PC-3 (cell line): ENCODE data around the gene CLEC1A. TPM values are rescaled to one million over a fixed set of nuclear protein-coding genes. Genes with fewer than 3 reads are reported as not detected.

Experiments used
- ATAC-seq: fragments of 200-7000 bp; cut with Tn5 transposase; 2 replicates; pipeline ENCODE4 v1.9.1; 2020; ENCODE audit warnings: mild to moderate bottlenecking, moderate library complexity
- BruUV-seq: library from RNA; stranded (reverse); fragments of 400-500 nt; replicated peaks from 2 replicates; lab custom pipeline; 2021; lab: Mats Ljungman, UMichigan
- CTCF ChIA-PET: fragments of 300-600 bp; sonication (Branson Sonifier 250); formaldehyde crosslinking; loops from one replicate; lab custom pipeline; 2022; ENCODE audit warnings: antibody characterized with exemption; lab: Charles Lee
- POLR2A ChIA-PET: fragments of 300-600 bp; sonication (Branson Sonifier 250); formaldehyde crosslinking; loops from one replicate; lab custom pipeline; 2022; ENCODE audit warnings: antibody characterized with exemption; ENCODE audit not compliant: unreplicated experiment; lab: Charles Lee
- DNase-seq: peaks from one replicate; pipeline ENCODE4 v3.0.0-alpha.2; 2015
- H2AFZ ChIP-seq: fragments of 300-600 bp; sonication (generic); 2 replicates; pipeline ENCODE4 v1.6.0; 2016; ENCODE audit warnings: antibody characterized with exemption, low read length
- H3F3A ChIP-seq: fragments of 300-600 bp; sonication (generic); one replicate; pipeline ENCODE4 v1.6.0; 2017; ENCODE audit warnings: antibody characterized with exemption, low read length, control low read depth, mild to moderate bottlenecking; ENCODE audit not compliant: unreplicated experiment
- H3K27ac ChIP-seq: fragments of 300-600 bp; sonication (generic); 2 replicates; pipeline ENCODE4 v1.5.1; 2016; ENCODE audit warnings: mild to moderate bottlenecking, low read length
- H3K27me3 ChIP-seq: fragments of 300-600 bp; sonication (generic); 2 replicates; pipeline ENCODE4 v1.6.1; 2016; ENCODE audit warnings: low read length, mixed read lengths
- H3K36me3 ChIP-seq: fragments of 300-600 bp; sonication (generic); 2 replicates; pipeline ENCODE4 v1.6.1; 2016; ENCODE audit warnings: low read depth, mixed run types, low read length, mixed read lengths
- H3K4me1 ChIP-seq: fragments of 300-600 bp; sonication (generic); 2 replicates; pipeline ENCODE4 v1.5.1; 2016; ENCODE audit warnings: low read length; ENCODE audit not compliant: insufficient read depth
- H3K4me2 ChIP-seq: fragments of 300-600 bp; sonication (generic); 2 replicates; pipeline ENCODE4 v1.6.0; 2016; ENCODE audit warnings: low read length
- H3K4me3 ChIP-seq: fragments of 300-600 bp; sonication (generic); 2 replicates; pipeline ENCODE4 v1.5.1; 2016; ENCODE audit warnings: mild to moderate bottlenecking, low read length, mixed read lengths
- H3K79me2 ChIP-seq: fragments of 300-600 bp; sonication (generic); 2 replicates; pipeline ENCODE4 v1.6.1; 2017; ENCODE audit warnings: low read length, mixed read lengths
- H3K9ac ChIP-seq: fragments of 300-600 bp; sonication (generic); 2 replicates; pipeline ENCODE4 v1.6.0; 2016; ENCODE audit warnings: mild to moderate bottlenecking, low read length
- H3K9me2 ChIP-seq: fragments of 300-600 bp; sonication (generic); replicated peaks from 2 replicates; pipeline ENCODE4 v1.6.1; 2016; ENCODE audit warnings: mixed run types, low read length, mixed read lengths
- H3K9me3 ChIP-seq: fragments of 300-600 bp; sonication (generic); 2 replicates; pipeline ENCODE4 v1.6.1; 2016; ENCODE audit warnings: low read length, mixed read lengths
- H4K20me1 ChIP-seq: fragments of 300-600 bp; sonication (generic); 2 replicates; pipeline ENCODE4 v1.6.1; 2016; ENCODE audit warnings: low read length, mixed read lengths
- EZH2 ChIP-seq: fragments of 300-600 bp; sonication (generic); IDR thresholded peaks from one replicate; pipeline ENCODE4 v1.6.1; 2017; ENCODE audit warnings: antibody characterized with exemption, mild to moderate bottlenecking, low read length; ENCODE audit not compliant: unreplicated experiment
- EZH2phosphoT487 ChIP-seq: fragments of 300-600 bp; sonication (generic); IDR thresholded peaks from 2 replicates; pipeline ENCODE4 v1.6.1; 2018; ENCODE audit warnings: mild to moderate bottlenecking, antibody characterized with exemption, low read length, borderline replicate concordance
- intact Hi-C: fragments of 100-400 bp; cut with micrococcal nuclease; formaldehyde crosslinking; loops from 2 replicates; pipeline ENCODE4 v1.9.0; 2023
- total RNA-seq: library from RNA; depleted of rRNA; stranded (reverse); fragments of >200 nt; gene quantifications from 2 replicates; pipeline ENCODE4 v1.2.3, GENCODE V29; 2014
- TF ChIP-seq, protein P1 (sequence below): fragments of 300-600 bp; sonication (generic); conservative IDR thresholded peaks from 2 replicates; pipeline ENCODE4 v1.5.1; 2017; ENCODE audit warnings: antibody characterized with exemption, low read depth, mild to moderate bottlenecking, low read length

Gene CLEC1A
- total RNA-seq, 1 experiment from 2014 or later, result not detected

DNA sequence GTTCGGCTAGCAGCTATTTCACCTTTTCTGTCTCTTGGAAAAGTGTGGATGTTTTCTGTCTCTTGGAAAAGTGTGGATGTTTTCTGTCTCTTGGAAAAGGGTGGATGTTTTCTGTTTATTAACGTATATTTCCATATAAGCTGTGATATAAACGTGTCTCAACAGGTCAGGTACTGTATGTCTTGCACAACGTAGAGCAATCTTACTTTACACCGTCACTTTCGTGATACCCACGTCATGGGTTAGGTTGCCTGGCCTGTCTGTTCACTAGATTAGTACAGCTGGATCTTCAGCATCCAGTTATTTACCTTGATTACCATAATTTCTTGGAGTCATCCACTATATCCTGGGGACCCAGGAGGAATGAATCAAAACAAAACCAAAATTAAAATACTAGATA lies 17.1 kb upstream of the CLEC1A start:
- no peaks in the 10 kb centered on the region for H3F3A ChIP-seq
- no peaks in the 10 kb centered on the region for H4K20me1 ChIP-seq
- no peaks in the 10 kb centered on the region for H3K27me3 ChIP-seq
- no peaks in the 10 kb centered on the region for H3K79me2 ChIP-seq
- POLR2A ChIA-PET, result no interaction called here
- ATAC-seq, result no peak
- H3K9ac ChIP-seq, result no peak overlapping the region
- H3K36me3 ChIP-seq, result no peaks in the 10 kb centered on the region
- CTCF ChIA-PET, result no interaction called here
- no peaks in the 10 kb centered on the region for H3K9me2 ChIP-seq
- no peak overlapping the region for H2AFZ ChIP-seq
- TF ChIP-seq EZH2phosphoT487 (no peak), EZH2 (no peak)
- TF ChIP-seq, protein P1, sequence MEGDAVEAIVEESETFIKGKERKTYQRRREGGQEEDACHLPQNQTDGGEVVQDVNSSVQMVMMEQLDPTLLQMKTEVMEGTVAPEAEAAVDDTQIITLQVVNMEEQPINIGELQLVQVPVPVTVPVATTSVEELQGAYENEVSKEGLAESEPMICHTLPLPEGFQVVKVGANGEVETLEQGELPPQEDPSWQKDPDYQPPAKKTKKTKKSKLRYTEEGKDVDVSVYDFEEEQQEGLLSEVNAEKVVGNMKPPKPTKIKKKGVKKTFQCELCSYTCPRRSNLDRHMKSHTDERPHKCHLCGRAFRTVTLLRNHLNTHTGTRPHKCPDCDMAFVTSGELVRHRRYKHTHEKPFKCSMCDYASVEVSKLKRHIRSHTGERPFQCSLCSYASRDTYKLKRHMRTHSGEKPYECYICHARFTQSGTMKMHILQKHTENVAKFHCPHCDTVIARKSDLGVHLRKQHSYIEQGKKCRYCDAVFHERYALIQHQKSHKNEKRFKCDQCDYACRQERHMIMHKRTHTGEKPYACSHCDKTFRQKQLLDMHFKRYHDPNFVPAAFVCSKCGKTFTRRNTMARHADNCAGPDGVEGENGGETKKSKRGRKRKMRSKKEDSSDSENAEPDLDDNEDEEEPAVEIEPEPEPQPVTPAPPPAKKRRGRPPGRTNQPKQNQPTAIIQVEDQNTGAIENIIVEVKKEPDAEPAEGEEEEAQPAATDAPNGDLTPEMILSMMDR, result no peak
- intact Hi-C loops, result no loop called here
- no peak overlapping the region for H3K4me2 ChIP-seq
- no TSS peak for BruUV-seq
- no peak for DNase-seq
- peaks cover 20% of the 10 kb centered on the region for H3K4me1 ChIP-seq
- no peaks in the 10 kb centered on the region for H3K9me3 ChIP-seq
- H3K4me3 ChIP-seq, result no peak overlapping the region
- no peak overlapping the region for H3K27ac ChIP-seq

DNA sequence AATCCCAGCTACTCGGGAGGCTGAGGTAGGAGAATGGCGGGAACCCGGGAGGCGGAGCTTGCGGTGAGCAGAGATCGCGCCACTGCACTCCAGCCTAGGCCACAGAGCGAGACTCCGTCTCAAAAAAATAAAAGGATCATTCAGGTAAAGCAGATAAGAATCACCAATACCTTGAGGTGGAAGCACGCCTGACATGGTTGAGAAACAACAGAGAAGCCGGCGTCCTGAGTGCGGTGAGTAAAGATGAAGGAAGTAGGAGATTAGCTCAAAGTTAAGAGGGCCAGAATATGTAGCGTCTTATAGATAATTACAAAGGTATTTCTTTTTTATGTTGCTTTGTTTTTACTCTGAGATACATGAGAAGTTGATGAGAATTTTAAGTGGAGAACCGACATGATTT lies 16.5 kb upstream of the CLEC1A start:
- Histone ChIP-seq H3K9me2 (no peaks in the 10 kb centered on the region), H3K79me2 (no peaks in the 10 kb centered on the region), H3K27ac (no peak overlapping the region), H3F3A (no peaks in the 10 kb centered on the region), H3K9ac (no peak overlapping the region), H3K9me3 (no peaks in the 10 kb centered on the region), H3K4me3 (no peak overlapping the region), H3K4me1 (peaks cover 20% of the 10 kb centered on the region), H4K20me1 (no peaks in the 10 kb centered on the region), H3K27me3 (no peaks in the 10 kb centered on the region), H3K36me3 (no peaks in the 10 kb centered on the region), H2AFZ (no peak overlapping the region), H3K4me2 (no peak overlapping the region)
- CTCF ChIA-PET, result no interaction called here
- POLR2A ChIA-PET, result no interaction called here
- intact Hi-C loops, result no loop called here
- BruUV-seq, result no TSS peak
- no peak for TF ChIP-seq EZH2
- TF ChIP-seq EZH2phosphoT487, result no peak
- TF ChIP-seq, protein P1, result no peak
- ATAC-seq, result no peak
- no peak for DNase-seq

DNA sequence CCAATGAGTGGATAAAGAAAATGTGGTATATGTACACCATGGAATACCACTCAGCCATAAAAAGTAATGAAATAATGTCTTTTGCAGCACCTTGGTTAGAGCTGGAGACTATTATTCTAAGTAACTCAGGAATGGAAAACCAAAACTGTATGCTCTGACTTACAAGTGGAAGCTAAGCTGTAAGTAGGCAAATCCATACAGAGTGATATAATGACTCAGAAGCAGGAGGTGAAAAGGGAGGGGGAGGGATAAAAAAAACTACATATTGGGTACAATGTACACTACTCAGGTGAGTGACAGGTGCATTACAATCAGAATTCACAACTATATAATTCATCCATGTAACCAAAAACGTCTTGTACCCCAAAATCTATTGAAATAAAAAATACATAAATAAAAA lies 15.1 kb upstream of the CLEC1A start:
- BruUV-seq, result no TSS peak
- no peak for TF ChIP-seq EZH2
- TF ChIP-seq, protein P1, result no peak
- TF ChIP-seq EZH2phosphoT487, result no peak

More for the DNA sequence above, 15.1 kb upstream of the CLEC1A start:
- no peaks in the 10 kb centered on the region for H3K36me3 ChIP-seq
- H3K9me2 ChIP-seq, result no peaks in the 10 kb centered on the region
- no peaks in the 10 kb centered on the region for H4K20me1 ChIP-seq
- DNase-seq (peak; percentile 24), ATAC-seq (peak; percentile 67; the same call in 1 of the 2 replicates)
- POLR2A ChIA-PET, result interaction anchor here (0.6 kb wide), 1 partner anchor 604 kb away, joined by 5 read pairs; no protein-coding TSS in a partner anchor
- no peak overlapping the region for H3K9ac ChIP-seq
- no peaks in the 10 kb centered on the region for H3F3A ChIP-seq
- H3K27ac ChIP-seq, result no peak overlapping the region
- H2AFZ ChIP-seq, result no peak overlapping the region
- no peaks in the 10 kb centered on the region for H3K27me3 ChIP-seq
- CTCF ChIA-PET, result interaction anchor here (0.6 to 0.9 kb wide), 2 partner anchors 174 to 1080 kb away, joined by 3 to 4 read pairs; no protein-coding TSS in a partner anchor
- intact Hi-C loops, result no loop called here
- H3K4me1 ChIP-seq, result peaks cover 20% of the 10 kb centered on the region
- H3K4me3 ChIP-seq, result no peak overlapping the region
- H3K9me3 ChIP-seq, result no peaks in the 10 kb centered on the region
- H3K79me2 ChIP-seq, result no peaks in the 10 kb centered on the region
- H3K4me2 ChIP-seq, result no peak overlapping the region; the same call in 1 of the 2 replicates
